ENCODE results near the gene ARID1B.

The ARID1B gene

GRCh38 chr6:157063176-157063905 lies 286.2 kb downstream of the ARID1B start:
- DNase-seq, result no peak

- DNase-seq, result no peak
Measured at GRCh38 chr6:157063923-157064322, 286.7 kb downstream of the ARID1B start.

- DNase-seq, result no peak
Measured at GRCh38 chr6:157064502-157064901, 287.3 kb downstream of the ARID1B start.

DNA sequence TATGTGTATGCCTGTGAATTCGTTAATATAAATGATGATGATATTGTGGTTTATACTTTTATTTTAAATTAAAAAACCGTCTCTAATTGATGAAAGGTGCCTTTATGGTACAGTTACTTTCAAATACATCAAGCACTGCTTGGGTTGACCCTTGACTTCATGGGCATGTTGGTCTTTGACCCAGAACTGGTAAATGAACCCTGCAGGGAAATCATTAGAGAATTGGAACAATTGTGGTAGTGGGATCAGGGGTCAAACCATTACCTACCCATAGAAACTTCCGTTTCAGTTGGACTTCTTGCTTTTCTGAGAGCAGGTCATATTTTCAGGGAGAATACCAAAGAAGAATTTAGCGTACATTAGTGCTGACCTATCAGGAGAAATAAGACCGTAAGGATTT lies 288.2 kb downstream of the ARID1B start:
- DNase-seq, result no peak

- DNase-seq, result no peak
Measured at GRCh38 chr6:157066781-157067491, 289.8 kb downstream of the ARID1B start.

DNA sequence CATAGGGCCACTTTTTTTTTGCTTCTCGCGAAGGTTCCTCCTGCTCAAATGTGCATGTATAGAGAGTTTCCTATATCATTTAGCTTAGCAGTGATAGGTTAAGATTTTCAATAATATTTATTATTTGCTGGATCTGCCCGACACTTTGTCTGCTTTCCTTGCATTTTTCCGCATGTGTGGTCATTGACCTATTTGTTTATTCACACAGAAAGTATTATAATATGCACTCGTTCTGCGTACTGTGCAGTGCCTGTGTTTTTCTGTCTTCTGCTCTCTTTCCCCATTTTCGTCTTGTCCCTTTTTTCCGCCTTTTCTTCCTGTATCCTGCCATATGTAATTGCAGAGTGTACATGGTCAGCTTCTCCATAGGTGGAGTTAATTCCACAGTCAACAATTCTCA lies 290.3 kb downstream of the ARID1B start:
- DNase-seq, result no peak

DNA sequence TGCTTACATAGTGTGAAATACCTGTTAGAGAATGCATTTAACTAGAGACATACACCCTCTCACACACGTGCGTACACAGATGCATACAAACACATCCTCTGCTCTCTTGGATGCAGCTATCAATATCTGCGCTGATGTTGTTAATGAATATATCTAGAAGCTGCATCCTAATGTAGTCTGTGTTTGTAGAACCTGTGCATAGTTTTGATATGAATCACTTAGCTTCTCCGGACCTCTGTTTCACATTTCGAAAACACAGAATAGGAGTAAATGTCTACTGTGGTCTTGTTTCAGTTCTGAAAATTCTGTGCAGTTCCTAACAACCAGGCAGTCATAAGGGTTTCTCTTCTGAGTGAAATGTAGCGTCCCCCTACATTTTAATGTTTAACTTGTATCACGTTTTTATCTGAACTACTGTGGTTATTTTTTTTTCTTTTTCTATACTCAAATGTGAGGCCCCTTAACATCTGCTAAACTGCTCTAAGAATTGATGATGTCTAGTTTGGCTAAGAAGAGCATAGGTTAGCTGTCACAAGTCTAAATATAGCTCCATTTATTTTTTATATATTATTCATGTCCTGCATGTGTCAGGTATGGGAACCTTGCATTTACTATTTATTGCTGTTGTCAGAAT lies 291.6 kb downstream of the ARID1B start:
- DNase-seq, result no peak

GRCh38 chr6:157069585-157069984 lies 292.4 kb downstream of the ARID1B start:
- no peak for DNase-seq

DNA sequence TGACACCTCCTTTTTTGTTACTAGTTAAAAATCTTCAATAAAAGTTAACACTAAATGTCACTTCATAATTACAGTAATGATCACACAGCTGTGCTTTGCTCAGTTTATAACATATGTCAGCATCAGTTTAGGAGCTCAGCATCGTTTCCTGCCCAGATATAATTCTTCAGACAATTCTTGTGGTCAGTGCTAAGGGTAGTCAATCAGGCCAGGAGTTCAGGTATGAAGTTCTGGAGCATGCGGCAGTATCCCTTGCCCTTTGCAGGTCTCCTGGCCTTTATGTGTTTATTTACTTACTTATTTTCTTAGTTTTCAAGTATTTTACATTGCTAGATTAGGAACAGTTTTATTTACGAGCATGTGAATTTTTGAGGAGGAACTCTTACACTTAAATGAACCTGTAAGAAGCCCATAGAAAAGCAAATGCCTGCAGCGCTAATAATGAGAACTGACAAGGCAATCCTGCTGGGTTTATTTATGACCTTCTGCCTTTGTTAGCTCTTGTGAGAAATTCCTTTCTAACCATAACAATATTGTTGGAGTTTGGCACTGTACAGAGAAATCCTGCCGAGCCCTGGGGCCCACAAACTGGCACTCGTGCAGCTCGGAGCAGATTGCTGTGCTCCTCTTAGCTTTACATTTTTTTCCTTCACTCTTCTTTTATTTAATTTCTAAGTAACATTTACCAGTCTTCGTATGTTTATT lies 293.4 kb downstream of the ARID1B start:
- DNase-seq, result peak; percentile 70

- no peak for DNase-seq
Measured at GRCh38 chr6:157072128-157072527, 294.9 kb downstream of the ARID1B start.

DNA sequence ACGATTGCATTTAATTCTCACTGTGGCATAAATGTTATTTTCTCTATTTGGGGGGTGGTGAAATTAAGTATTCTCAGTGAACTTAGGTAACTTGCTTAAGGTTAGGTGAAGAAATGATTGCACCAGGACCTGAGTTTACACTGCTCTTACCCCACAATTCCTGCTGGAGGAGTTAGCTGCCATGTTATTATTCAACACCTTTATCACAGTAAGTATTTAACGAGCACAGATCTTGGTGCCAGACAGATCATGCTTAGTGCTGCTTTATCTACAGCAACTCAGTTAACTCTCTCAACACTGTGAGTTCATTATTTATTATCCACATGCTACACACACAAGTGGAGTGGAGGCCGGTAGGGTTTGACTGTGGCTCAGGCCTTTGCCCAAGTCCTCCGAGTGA lies 296.4 kb downstream of the ARID1B start:
- DNase-seq, result no peak

DNA sequence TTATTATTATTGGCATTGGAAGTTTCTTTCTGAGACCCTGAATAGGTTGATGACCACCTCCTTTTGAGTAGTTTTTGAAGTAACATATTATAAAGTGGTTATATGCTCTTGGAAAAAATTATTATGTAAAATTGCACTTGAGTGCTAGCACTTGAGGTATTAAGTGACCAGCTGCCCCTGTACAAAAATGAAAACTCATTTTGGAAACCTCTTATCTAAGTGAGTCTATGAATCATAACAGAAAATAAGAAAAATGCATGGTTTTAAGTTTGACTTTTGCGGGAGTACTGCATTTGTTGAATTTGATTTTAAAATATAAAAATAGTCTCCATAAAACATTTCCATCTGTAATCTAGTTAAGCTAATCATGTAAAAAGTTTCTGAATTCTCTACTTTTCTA lies 297.8 kb downstream of the ARID1B start:
- DNase-seq, result no peak

DNA sequence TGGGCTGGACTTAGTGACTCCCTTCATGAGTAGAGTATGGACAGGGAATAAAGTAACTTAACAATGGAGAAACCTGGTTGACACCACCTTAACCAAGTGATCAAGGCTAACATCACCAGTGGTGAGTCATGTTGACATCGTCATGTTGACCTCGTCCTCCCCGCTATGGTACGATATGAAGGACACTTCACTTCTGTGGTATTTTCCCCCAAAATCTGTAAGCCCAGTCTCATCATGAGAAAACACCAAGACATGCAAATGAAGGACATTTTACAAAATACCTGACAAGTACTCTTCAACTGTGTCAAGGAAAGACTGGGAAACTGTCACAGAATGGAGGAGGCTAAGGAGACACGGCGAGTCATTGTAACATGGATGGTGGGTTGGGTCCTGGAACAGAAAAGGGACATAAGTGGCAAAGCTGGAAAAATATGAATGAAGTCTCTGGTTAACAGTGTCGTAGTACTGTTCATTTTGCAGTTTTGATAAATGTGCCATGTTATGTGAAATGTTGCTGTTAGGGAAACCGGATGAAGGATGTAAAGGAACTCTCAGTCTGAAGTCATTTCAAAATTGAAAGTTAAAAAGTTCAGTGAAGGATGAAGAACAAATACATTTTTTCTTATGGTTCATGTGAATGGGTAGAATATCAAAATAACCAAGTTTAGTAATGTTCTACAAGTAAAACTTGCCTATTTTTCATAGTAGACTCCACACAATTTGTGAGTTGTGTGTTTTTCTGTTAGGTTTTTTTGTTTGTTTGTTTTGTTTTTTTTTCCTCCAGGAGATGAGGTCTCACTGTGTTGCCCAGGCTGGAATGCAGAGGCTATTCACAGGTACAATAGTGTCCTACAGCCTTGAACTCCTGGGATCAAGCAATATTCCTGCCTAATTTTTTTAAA lies 298.6 kb downstream of the ARID1B start:
- DNase-seq, result no peak

GRCh38 chr6:157076451-157076822 lies 299.3 kb downstream of the ARID1B start:
- DNase-seq, result no peak

GRCh38 chr6:157077251-157077650 lies 300.1 kb downstream of the ARID1B start:
- DNase-seq, result no peak

GRCh38 chr6:157078326-157078725 lies 301.1 kb downstream of the ARID1B start:
- DNase-seq, result no peak

DNA sequence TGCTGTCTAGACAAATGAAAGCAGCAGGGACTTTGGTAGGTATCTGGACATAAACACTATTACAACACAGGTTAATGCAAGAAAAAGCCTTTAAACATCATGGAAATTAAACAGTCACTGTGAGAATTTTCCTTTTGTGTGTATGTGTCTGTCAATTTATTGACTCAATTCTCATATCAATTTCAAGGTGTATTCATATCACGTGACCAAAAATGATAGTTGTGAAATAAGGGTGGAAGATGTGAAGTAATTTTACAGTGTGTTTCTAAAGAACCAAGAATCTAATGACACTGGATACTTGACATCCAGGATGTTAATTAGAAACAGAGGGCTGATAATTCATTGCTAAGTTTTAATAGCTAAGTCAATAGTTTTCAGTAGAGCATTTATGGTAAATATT lies 302.1 kb downstream of the ARID1B start:
- no peak for DNase-seq

GRCh38 chr6:157079771-157080170 lies 302.6 kb downstream of the ARID1B start:
- no peak for DNase-seq

- DNase-seq, result no peak
Measured at GRCh38 chr6:157080986-157081391, 303.8 kb downstream of the ARID1B start.

GRCh38 chr6:157083343-157083742 lies 306.2 kb downstream of the ARID1B start:
- no peak for DNase-seq

DNA sequence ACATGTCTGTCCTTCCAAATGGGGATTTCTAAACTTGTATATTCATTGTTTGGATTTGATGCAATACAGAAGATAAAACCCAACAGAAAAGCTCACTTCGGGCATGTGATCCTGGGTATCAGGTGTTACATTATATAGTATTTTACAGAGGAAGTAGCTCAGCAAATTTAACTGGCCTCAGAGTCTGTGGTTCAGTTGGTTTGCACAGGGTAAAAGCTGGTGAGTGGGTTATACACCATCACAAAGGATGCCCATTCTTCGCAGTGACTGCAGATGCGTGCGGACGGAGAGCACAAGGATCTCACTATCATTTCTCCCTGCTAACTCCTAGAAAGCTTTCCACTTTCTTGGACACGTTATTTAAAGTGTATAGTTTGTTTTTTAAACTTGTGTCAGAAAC lies 309.5 kb downstream of the ARID1B start:
- DNase-seq, result no peak

DNA sequence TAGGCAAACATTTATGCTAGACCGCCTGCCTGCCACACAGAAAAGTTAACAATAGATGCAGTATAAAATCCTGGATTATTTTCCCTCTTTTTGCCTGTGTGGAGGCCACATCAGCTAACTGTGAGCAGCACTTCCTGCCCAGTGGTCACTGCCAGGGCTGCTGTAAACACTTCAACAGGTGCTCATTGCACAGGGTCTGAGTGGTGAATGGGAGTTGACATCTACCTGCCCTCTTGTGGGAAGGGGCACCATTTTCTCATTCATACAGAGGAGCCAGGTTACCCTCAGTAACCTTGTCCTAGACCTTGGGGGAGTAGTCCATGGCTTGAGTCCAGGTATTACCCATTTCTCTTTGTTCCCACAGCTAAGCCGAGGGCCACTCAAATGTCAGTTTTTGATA lies 310.8 kb downstream of the ARID1B start:
- no peak for DNase-seq

- DNase-seq, result no peak
Measured at GRCh38 chr6:157088841-157089240, 311.7 kb downstream of the ARID1B start.
